ENCODE results near the gene TMEM127.
"Not testable (repeated sequence)": the region's sequence is repeated elsewhere in the genome, so short reads cannot be mapped to it uniquely, and the experiment has no call there.

Gene TMEM127

DNA sequence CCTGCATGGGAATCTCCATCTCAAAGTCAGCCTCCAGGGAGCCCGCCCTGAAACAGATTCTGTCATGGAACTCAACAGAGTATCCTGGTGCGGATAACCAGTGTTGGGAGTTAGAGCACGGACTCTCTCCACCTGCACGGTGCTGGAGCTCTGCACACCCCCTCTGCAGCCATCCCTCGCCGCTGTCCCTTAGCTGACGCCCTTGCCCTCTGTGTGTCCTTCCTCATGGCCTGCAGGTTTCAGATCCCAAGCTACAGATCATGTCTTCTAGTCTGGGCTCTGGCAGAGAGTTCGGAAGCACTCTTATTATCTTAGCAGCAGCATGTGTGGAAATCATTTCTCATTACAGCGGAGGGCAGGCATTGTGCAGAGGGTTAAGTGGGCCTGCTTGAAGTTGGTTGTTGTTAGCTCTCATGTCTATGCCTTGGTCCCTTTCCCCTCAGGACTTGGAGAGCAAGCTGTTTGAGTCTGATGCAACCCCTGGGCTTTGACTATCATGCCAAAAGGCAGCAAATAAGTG, 26.0 kb downstream of the TMEM127 start:
- no peak for DNase-seq

DNA sequence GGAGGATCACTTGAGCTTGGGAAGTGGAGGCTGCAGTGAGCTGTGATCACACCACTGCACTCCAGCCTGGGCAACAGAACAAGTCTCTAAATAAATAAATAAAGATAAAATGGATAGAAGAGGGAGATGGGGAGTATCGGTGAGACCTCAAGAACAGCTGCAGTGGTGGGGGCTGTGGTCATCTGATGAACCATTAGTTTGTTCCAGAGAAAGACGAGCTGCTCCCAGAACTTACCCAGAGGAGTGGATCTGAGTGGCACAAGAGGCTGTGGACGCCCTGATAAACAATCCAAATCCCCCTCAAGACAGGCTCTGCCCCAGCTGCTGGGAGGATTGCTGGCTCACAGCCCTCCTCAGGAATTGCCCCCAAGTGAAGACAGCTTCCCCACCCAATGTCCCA, 26.7 kb downstream of the TMEM127 start:
- DNase-seq = no peak

DNA sequence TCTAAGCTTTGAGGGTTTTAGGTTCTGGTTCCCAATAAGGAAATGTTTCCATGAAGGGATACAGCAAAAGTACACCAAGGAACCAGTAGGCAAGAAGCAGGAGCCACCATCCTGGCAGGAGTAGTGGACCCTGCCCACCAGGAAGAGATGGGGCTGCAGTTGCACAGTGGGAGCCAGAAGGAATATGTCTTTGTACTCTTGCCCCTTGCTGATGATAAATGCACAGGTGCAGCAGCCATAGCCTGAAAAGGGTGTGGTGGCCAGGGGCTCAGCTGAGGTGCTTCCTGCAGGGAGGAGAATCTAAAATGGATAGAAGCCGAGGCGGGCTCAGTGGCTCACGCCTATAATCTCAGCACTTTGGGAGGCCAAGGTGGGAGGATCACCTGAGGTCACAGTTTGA, 27.5 kb downstream of the TMEM127 start:
- no peak for DNase-seq

DNA sequence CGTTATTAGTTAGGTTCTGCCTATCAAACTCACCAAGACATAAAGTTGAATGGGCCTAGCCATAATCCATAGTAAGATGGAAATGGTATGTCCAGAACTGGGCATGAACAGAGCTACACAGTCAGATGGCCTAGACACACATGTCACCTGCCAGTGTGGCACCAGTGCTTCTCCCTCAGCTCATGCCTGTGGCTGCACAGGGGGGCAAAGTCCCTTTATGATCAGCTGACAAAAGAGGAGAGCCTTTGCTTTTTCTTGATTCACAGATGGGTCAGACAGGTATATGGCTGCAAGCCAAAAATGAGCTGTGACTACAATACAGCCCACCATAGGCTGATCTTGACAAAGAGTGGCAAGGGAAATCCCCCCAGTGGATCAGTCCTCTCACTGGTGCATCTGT, 28.9 kb downstream of the TMEM127 start:
- no peak for DNase-seq

DNA sequence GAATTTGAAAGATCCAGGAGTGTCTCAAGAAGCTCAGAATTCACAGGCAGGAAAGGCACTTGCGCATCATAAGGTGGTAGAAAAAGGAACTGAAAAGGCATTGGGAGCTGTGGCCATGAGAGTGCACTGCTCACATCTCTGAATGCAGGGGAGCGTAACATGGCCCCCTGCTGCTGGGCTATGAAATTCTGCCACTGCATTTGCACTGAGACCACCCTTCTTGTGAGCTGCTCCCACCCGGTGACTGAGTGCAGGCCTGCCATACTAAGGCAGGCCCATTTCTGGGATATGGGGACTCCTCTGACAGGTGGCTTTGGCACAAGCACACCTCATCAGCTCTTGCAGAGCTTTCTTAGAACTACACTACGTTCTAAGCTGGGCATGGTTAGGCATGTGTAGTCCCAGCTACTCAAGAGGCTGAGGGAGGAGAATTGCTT, 31.9 kb downstream of the TMEM127 start:
- DNase-seq = no peak

DNA sequence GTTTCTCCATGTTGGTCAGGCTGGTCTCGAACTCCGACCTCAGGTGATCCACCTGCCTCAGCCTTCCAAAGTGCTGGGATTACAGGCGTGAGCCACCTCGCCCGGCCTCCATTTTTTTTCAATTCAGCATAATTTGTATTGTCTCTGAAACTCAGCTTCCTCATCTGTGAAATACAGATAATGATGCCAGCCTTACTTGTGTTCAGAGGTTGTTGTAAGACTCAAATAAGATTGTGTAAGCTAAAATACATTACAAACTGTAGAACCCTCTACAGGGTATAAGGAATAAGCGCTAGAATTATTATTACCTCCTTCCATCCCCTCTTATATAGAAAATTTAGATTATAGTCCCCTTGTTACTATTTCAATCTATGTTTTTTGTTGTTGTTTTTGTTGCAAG, 32.4 kb downstream of the TMEM127 start:
- DNase-seq = no peak

DNA sequence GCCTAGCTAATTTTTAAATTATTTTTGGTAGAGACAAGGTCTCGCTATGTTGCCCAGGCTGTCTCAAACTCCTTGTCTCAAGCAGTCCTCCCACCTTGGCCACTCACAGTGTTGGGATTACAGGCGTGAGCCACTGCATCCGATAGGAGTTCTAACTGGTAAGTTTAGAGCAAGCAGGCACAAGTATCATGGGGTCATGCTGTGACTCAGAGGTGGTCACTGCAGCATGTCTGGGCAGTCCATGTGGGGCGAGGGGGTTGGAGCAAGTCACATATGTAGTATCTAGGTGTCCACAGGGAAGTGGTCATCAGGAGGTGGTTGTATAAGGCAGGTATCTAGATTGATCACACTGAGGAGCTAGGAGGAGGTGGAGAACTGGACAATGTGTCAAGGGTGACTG, 34.5 kb downstream of the TMEM127 start:
- no peak for DNase-seq

DNA sequence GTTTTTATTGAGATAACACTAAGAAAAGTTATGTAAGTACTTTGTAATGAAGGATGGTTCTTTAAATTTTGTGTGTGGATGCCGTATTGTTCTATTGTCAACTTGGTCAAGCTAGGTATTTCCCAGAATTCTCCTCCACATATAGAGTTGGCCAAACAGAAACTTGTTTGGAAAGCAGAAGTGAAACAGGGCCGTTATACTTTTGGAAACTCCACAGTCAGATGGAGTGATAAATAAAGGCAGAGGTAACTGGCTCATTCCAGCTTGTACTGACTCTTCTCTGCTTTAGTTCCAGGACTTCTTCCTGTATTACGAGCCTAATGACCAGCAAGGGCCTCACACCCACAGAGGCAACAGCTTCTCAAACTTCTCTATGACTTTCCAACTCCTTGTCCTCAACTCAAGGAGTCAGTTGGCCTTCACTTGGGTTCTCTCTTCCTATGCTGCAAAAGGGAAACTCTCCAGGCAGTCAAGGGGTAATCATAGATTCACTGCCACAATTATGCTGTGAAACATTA, 40.7 kb downstream of the TMEM127 start:
- no peak for DNase-seq

DNA sequence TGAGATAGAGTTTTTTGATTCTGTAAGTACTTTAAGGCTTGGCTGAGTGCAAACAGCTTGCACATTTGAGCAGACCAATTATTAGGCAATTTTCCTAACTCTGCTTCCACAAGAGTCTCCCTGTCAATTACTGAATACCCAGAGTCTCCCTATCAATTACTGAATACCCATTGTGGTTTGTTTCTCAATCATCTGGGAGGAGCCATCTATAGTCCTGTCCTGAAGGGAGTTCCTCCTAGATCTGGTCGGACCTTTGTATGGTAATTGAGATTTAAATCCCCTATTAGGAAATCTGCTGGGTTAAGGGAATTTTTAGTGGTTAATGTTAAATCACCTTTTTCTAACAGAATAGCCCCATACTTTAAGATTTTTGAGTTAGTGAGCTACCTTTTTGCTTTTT, 44.7 kb downstream of the TMEM127 start:
- not testable (repeated sequence) for DNase-seq

DNA sequence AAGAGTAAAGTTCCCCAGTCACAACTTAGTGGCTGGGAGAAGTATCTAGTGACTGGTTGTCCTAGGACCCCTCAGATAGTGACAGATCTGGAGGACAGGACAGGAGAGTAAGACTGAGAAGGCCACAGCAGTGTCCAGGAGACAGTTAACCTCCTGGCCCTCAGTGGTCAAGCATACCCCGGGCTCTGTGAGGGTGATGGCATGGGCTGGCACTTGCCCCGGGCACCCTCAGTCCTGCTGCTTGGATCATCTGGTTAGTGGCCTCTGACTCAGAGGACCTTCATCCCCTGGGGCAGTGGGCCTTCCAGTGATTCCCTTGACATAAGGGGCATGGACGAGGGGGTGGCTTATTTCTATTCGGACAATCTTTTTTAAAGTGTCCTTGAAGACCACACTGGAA, 45.8 kb downstream of the TMEM127 start:
- DNase-seq = not testable (repeated sequence)

DNA sequence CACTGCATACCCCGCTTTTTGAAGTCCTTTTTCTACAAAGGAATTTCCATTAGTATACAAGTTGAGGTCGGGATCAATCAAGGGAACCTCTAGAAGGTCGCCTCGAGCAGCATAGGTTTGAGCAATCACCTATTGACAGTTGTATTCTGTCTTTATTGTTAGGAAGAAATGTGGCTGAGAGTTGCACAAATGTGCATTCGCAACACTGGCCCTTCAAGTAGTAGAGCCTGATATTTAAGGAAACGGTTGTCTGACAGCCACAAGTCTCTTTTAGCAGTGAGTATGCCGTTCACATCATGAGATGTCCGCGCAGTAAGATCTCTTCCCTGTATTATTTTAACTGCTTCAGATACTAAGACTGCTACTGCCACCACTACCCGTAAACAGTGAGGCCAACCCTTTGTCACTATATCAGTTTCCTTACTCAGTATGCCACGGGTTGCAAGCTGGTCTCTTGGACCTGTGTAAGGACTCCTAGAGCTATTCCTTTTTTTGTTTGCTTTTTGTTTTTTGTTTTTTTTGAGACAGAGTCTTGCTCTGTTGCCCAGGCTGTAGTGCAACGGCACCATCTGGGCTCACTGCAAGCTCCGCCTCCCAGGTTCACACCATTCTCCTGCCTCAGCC, 47.2 kb downstream of the TMEM127 start:
- DNase-seq = no peak

DNA sequence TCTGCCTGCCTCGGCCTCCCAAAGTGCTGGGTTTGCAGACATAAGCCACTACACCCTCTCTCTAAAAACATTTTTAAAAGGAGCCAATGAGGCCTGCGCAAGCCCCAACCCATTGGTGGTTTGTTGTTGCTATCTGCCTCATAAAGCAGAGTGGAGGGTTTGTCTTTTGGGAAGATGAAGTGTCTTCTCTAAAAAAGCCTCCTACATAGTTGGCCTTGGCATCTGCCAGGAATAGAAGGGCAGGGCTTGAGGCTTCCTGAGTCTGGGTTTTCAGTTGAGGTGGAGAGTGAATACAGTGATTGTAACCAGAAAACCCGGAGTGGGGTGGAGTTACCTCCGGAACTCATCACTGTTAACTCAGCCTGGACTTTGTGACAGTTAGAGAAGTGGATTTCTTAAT, 51.2 kb downstream of the TMEM127 start:
- no peak for DNase-seq

DNA sequence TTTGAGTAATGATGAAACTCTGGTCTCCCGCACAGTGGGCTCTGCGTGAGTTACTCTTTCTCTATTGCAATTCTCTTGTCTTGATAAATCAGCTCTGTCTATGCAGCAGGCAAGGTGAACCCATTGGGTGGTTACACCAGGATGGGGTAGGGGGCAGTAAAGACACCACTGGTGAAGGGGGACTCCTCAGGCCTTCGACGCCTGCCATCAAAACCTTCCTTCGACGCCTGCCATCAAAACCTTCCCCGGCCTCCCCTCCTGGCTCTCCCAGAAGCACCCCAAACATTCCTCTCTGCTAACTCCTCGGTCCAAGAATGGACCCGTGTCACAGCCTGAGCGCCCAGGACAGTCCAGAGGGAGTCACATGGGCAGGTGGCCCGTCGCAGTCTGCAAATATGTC, 52.4 kb downstream of the TMEM127 start:
- no peak for DNase-seq

DNA sequence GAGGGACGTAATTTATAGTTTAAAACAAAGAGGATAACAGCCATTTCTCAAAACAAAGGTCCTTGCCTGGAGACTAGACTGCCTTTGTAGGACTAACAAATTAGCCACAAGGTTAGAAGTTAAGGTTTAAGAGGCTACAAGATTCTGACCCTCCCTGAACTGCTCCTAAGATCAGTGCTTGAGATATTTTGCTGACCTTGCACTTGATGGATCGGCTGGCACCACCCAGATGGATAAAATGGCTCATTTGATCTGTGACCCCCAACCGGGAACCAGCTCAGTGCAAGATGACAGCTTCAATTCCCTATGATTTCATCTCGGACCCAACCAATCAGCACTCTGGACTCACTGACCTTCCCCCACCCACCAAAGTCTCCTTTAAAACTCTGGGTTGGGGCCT, 53.5 kb downstream of the TMEM127 start:
- DNase-seq = no peak

DNA sequence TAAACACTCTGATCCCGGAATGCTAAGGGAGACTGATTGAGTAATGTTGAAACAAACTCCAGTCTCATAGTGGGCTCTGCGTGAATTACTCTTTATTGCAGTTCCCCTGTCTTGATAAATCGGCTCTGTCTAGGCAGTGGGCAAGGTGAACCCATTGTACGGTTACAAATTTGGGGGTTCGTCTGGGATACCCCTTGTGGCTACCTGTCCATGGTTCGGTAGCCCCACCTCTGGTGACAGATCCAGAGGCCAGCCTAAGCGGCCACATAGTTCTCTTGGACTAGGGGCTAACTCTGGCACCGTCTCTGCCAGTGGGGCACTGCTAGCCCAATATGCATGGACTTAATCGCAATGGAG, 56.1 kb downstream of the TMEM127 start:
- DNase-seq = no peak

DNA sequence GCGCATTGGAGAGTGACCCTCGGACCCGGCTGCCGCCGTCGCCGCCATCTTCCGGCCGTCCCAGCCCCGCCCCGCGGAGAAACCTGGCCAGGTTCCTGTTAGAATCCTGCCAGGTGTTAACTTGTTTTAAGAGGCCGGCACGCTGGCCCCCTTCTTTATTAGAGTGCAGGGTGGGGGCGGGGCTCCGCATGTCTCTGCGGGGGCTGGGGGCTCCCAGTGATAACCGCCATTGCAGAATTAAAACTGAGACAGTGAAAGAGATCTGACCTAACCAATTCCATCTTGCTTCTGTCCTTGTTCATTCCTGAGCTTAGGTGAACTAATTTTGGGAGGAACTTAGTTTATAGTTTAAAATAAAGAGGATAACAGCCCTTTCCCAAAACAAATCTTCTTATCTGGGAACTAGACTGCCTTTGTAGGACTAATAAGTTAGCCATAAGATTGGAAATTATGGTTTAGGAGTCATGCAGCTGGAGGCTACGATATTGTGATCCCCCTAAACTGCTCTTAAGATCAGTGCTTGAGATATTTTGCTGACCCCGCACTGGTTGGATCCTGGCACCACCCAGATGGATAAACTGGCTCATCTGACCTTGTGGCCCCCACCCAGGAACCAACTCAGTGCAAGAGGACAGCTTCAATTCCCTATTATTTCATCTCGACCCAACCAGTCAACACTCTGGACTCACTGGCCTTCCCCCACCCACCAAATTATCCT, 56.6 kb downstream of the TMEM127 start:
- DNase-seq = no peak

DNA sequence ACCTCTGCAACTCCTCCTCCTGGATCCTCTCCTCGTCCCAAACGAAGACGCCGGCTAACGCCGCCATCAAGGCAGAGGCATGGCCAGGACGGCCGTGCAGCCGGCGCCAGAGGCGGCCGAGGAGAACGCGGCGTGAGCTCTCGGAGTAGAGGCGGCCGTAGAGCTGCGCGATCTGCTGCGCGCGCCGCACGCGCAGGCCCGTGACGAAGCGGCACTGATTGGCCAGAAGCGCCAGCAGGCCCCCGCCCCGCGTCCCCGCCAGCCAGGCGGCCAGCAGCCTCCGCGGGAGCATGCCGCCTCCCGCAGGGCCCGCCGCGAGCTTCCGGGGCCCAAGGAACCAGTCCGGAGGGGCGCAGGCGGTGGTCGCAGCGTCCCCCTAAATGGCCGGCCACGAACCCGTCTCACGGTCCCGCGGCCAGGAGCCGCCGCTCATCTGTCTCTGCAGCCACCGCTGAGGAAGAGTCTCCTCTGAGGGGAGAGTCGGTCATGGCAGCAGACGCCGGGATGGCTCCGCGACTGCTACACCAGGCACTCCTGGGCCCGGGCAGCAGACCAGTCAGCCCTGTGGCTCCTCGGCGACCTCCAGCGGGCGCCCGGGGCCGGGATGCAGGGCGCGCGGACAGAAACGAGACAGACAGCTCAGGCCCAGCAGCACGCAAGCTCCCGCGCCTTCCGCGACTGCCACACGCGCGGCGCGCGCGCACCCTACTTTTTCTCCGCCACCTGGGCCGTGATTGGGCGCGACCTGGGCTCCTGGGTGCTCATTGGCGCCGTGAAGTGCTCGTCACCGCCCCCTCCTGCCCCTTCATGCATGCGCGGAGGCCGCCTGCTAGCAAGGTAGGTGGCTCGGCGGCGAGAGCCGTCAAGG, 57.4 kb downstream of the TMEM127 start, which contains the start of gene STARD7:
Gene STARD7 (minus strand): TSS at position 685 of the 868 bp plus-strand sequence. CDS start 393 bp downstream, at position 292.
- peak; percentile 98 for DNase-seq

DNA sequence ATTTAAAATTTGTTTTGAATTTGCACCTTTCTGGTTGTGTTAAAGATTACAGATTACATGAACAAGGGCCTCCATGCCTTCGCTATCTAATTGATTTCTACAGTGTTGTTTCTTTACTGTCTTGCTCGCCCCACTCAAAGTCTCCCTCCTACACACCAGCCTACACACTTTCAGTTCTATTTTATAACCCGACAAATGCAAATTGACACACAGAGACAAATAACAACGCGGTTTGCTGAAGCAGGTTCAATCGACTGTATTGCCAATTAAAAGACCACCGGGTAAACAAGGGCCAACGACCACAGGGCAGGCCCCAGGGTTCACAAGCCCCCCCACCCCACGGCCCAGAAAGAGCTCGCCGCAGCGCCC, 58.0 kb downstream of the TMEM127 start:
- DNase-seq = no peak

DNA sequence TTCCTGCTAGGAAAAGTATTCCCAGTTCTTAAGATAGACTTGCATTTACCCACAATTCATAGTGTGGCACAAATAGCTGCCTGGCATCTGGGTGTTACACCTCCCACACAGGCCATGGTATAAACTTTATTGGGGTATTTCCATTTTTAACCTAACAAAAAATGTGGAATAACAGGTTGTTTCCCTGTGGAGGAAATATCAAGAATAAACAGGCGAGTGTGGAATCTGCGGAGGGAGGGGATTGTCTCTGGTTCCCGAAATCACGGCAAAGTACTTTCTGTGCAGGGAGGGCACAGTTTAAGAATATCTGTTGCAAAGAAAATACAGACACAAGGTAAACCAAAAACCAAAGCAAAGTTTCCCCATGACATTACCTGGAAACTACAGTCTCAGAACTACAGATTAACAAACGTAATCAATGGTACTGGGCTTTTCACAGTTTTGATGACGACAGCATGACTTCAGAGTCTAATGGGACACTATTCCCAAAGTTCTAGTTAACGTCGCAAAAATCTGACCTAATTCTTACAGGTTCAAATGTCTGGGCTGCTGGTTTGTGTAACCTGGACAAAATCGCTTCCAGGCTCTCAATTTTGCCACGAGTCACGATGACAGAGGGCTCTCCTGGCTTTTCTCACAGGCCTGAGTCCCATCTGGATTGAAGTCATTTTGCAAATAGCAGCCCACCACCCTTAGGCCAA, 58.6 kb downstream of the TMEM127 start:
- no peak for DNase-seq

DNA sequence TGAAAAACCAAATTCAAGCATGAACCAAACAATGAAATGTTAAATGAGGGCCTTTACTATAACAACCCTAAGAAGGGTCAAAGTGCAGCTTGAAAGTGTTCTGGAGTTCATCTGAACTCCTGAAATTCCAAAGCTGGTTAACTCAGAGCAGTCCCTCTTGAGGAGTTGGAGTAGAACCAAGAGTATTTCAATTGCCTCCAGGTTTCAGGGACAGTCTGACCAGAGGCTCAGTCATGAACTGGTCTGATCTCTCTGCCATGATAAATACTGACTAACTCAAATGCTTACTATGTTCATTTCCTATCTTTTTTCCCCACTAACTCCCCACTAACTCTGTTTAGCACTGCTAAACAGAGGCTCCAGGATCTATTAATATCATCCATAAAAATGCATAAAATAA, 59.9 kb downstream of the TMEM127 start:
- peak; percentile 44 for DNase-seq

DNA sequence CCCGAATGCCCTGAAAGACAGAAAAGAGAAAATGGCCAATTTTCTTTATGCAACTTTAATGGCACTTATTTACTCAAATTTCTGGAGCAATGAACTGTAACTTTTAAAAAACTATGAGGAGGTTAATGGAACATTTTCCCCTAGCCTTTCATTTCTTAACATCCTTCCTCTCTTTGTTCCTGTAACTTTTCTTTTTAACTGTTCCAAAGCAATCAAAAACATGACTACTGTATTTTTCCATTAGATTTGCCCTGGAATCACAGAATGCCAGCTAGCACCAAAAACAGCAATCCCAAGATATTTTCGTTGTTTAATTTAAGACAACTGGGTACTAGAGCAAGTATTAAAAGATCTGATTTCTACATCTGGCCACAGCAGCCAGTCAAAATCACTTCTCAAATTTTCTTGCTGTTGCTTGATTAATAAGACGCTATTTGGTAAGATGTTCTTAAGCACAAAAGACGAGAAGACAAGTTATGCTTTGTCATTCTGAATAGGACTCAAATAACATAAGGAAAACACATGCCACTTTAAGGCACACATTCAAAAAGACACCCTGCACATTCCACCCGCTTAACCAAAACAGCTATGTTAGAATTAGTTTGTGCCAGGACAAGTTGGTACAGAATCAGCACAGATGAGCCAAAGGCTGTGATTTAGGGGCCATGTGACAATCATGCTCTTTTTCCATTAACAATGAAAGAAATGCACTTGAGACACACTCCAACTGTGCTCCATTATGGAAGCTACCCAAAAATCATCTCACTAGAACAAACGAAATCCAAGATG, 60.8 kb downstream of the TMEM127 start:
- DNase-seq = no peak
